Measurements from ENCODE around the gene GSK3A.

The GSK3A gene

GRCh38 chr19:42286349-42287016, 44.1 kb upstream of the GSK3A start:
- Histone ChIP-seq H3K9me3 (ENCODE audit: control insufficient read depth, low read length) (no peaks in the 10 kb centered on the region), H3K4me3 (ENCODE audit: extremely low read depth, insufficient read depth, low read length, poor library complexity, severe bottlenecking) (no peak overlapping the region), H3K27ac (ENCODE audit: low read depth, low read length, severe bottlenecking) (no peak overlapping the region), H3K4me1 (ENCODE audit: control insufficient read depth, insufficient read depth, low read length, poor library complexity, severe bottlenecking) (peaks cover 36% of the 10 kb centered on the region), H3K36me3 (ENCODE audit: control insufficient read depth, insufficient read depth, low read length) (peaks cover 61% of the 10 kb centered on the region)
- WGBS, 2 experiments (ENCODE audit: insufficient coverage in 2 of 2): 93 to 98% methylated on average over 6 to 10 of the region's 13 CpGs

- 91 to 94% methylated on average over 3 to 4 of the region's 6 CpGs for WGBS, 2 experiments (ENCODE audit: insufficient coverage in 2 of 2)
- Histone ChIP-seq H3K9me3 (ENCODE audit: control insufficient read depth, low read length) (no peaks in the 10 kb centered on the region), H3K4me1 (ENCODE audit: control insufficient read depth, insufficient read depth, low read length, poor library complexity, severe bottlenecking) (peaks cover 40% of the 10 kb centered on the region), H3K36me3 (ENCODE audit: control insufficient read depth, insufficient read depth, low read length) (peaks cover 56% of the 10 kb centered on the region), H3K4me3 (ENCODE audit: extremely low read depth, insufficient read depth, low read length, poor library complexity, severe bottlenecking) (no peak overlapping the region), H3K27ac (ENCODE audit: low read depth, low read length, severe bottlenecking) (no peak overlapping the region)
These were observed 43.6 kb upstream of the GSK3A start for GRCh38 chr19:42285988-42286348.

- Histone ChIP-seq H3K9me3 (ENCODE audit: control insufficient read depth, low read length) (no peaks in the 10 kb centered on the region), H3K27ac (ENCODE audit: low read depth, low read length, severe bottlenecking) (no peak overlapping the region), H3K4me1 (ENCODE audit: control insufficient read depth, insufficient read depth, low read length, poor library complexity, severe bottlenecking) (peaks cover 40% of the 10 kb centered on the region), H3K36me3 (ENCODE audit: control insufficient read depth, insufficient read depth, low read length) (peaks cover 51% of the 10 kb centered on the region), H3K4me3 (ENCODE audit: extremely low read depth, insufficient read depth, low read length, poor library complexity, severe bottlenecking) (peak overlapping the region; percentile 67)
- 57 to 71% methylated on average over 4 to 5 of the region's 5 CpGs for WGBS, 2 experiments (ENCODE audit: insufficient coverage in 2 of 2)
These were observed 43.1 kb upstream of the GSK3A start for GRCh38 chr19:42285541-42285941.

GRCh38 chr19:42284591-42285341, 42.4 kb upstream of the GSK3A start:
- Histone ChIP-seq H3K27ac (ENCODE audit: low read depth, low read length, severe bottlenecking) (peak overlapping the region; percentile 41), H3K4me1 (ENCODE audit: control insufficient read depth, insufficient read depth, low read length, poor library complexity, severe bottlenecking) (peaks cover 40% of the 10 kb centered on the region), H3K9me3 (ENCODE audit: control insufficient read depth, low read length) (no peaks in the 10 kb centered on the region), H3K36me3 (ENCODE audit: control insufficient read depth, insufficient read depth, low read length) (peaks cover 44% of the 10 kb centered on the region), H3K4me3 (ENCODE audit: extremely low read depth, insufficient read depth, low read length, poor library complexity, severe bottlenecking) (peak overlapping the region; percentile 67)
- WGBS, 2 experiments (ENCODE audit: insufficient coverage in 2 of 2): 2 to 3% methylated on average over 33 to 34 of the region's 41 CpGs

- Histone ChIP-seq H3K4me1 (ENCODE audit: control insufficient read depth, insufficient read depth, low read length, poor library complexity, severe bottlenecking) (peaks cover 45% of the 10 kb centered on the region), H3K36me3 (ENCODE audit: control insufficient read depth, insufficient read depth, low read length) (peaks cover 39% of the 10 kb centered on the region), H3K27ac (ENCODE audit: low read depth, low read length, severe bottlenecking) (peak overlapping the region; percentile 74), H3K4me3 (ENCODE audit: extremely low read depth, insufficient read depth, low read length, poor library complexity, severe bottlenecking) (peak overlapping the region; percentile 22), H3K9me3 (ENCODE audit: control insufficient read depth, low read length) (no peaks in the 10 kb centered on the region)
- 0 to 1% methylated on average over 22 to 41 of the region's 76 CpGs for WGBS, 2 experiments (ENCODE audit: insufficient coverage in 2 of 2)
These were observed 41.7 kb upstream of the GSK3A start for GRCh38 chr19:42284066-42284501.

GRCh38 chr19:42283188-42284065, 41.0 kb upstream of the GSK3A start:
- Histone ChIP-seq H3K4me1 (ENCODE audit: control insufficient read depth, insufficient read depth, low read length, poor library complexity, severe bottlenecking) (peaks cover 49% of the 10 kb centered on the region), H3K27ac (ENCODE audit: low read depth, low read length, severe bottlenecking) (peak overlapping the region; percentile 74), H3K36me3 (ENCODE audit: control insufficient read depth, insufficient read depth, low read length) (peaks cover 32% of the 10 kb centered on the region), H3K9me3 (ENCODE audit: control insufficient read depth, low read length) (no peaks in the 10 kb centered on the region), H3K4me3 (ENCODE audit: extremely low read depth, insufficient read depth, low read length, poor library complexity, severe bottlenecking) (peak overlapping the region; percentile 30)
- 24 to 42% methylated on average over 12 to 22 of the region's 74 CpGs for WGBS, 2 experiments (ENCODE audit: insufficient coverage in 2 of 2)

GRCh38 chr19:42282819-42283187, 40.4 kb upstream of the GSK3A start:
- Histone ChIP-seq H3K4me1 (ENCODE audit: control insufficient read depth, insufficient read depth, low read length, poor library complexity, severe bottlenecking) (peaks cover 55% of the 10 kb centered on the region), H3K27ac (ENCODE audit: low read depth, low read length, severe bottlenecking) (peak overlapping the region; percentile 84), H3K4me3 (ENCODE audit: extremely low read depth, insufficient read depth, low read length, poor library complexity, severe bottlenecking) (peak overlapping the region; percentile 30), H3K36me3 (ENCODE audit: control insufficient read depth, insufficient read depth, low read length) (peaks cover 26% of the 10 kb centered on the region), H3K9me3 (ENCODE audit: control insufficient read depth, low read length) (no peaks in the 10 kb centered on the region)
- WGBS, 2 experiments (ENCODE audit: insufficient coverage in 2 of 2): 53 to 64% methylated on average over 2 to 3 of the region's 4 CpGs

- 20 to 22% methylated on average over 6 of the region's 7 CpGs for WGBS, 2 experiments (ENCODE audit: insufficient coverage in 2 of 2)
- H3K4me3 ChIP-seq (ENCODE audit: extremely low read depth, insufficient read depth, low read length, poor library complexity, severe bottlenecking): peak overlapping the region; percentile 70
- no peaks in the 10 kb centered on the region for H3K9me3 ChIP-seq (ENCODE audit: control insufficient read depth, low read length)
- H3K36me3 ChIP-seq (ENCODE audit: control insufficient read depth, insufficient read depth, low read length): peaks cover 20% of the 10 kb centered on the region
- peak overlapping the region; percentile 84 for H3K27ac ChIP-seq (ENCODE audit: low read depth, low read length, severe bottlenecking)
- peaks cover 59% of the 10 kb centered on the region for H3K4me1 ChIP-seq (ENCODE audit: control insufficient read depth, insufficient read depth, low read length, poor library complexity, severe bottlenecking)
These were observed 39.7 kb upstream of the GSK3A start for GRCh38 chr19:42281827-42282762.

GRCh38 chr19:42281146-42281826, 38.9 kb upstream of the GSK3A start:
- WGBS, 2 experiments (ENCODE audit: insufficient coverage in 2 of 2): 5 to 10% methylated on average over 18 to 24 of the region's 25 CpGs
- H3K4me3 ChIP-seq (ENCODE audit: extremely low read depth, insufficient read depth, low read length, poor library complexity, severe bottlenecking): peak overlapping the region; percentile 70
- H3K4me1 ChIP-seq (ENCODE audit: control insufficient read depth, insufficient read depth, low read length, poor library complexity, severe bottlenecking): peaks cover 56% of the 10 kb centered on the region
- no peaks in the 10 kb centered on the region for H3K9me3 ChIP-seq (ENCODE audit: control insufficient read depth, low read length)
- H3K27ac ChIP-seq (ENCODE audit: low read depth, low read length, severe bottlenecking): peak overlapping the region; percentile 84
- H3K36me3 ChIP-seq (ENCODE audit: control insufficient read depth, insufficient read depth, low read length): peaks cover 18% of the 10 kb centered on the region
